SK-N-SH (cell line): ENCODE data around the gene SPAG9. TPM values are rescaled to one million over a fixed set of nuclear protein-coding genes. Genes with fewer than 3 reads are reported as not detected.

Source experiments
- CTCF ChIA-PET: fragments of 300-600, 350-600 bp; formaldehyde crosslinking; extraction: SDS; loops from one replicate; lab custom pipeline; 2021; lab: Yijun Ruan, JAX
- POLR2A ChIA-PET: fragments of 350-600 bp; sonication (Branson Sonifier 250); formaldehyde crosslinking; extraction: SDS; loops from one replicate; lab custom pipeline; 2020; ENCODE audit warnings: antibody characterized with exemption, inconsistent platforms; lab: Yijun Ruan, JAX
- DNase-seq: peaks from one replicate; pipeline ENCODE4 v3.0.0; 2012
- H2AFZ ChIP-seq: fragments of 200-600 bp; sonication (generic); 2 replicates; pipeline ENCODE4 v1.8.1; 2016; ENCODE audit warnings: antibody characterized with exemption, mild to moderate bottlenecking, low read depth
- H3F3A ChIP-seq: fragments of 200-600 bp; sonication (generic); replicated peaks from 2 replicates; pipeline ENCODE3; 2016; ENCODE audit warnings: antibody characterized with exemption, mild to moderate bottlenecking; ENCODE audit not compliant: insufficient read depth
- H3K27ac ChIP-seq, 2 experiments: fragments of 200-500 bp in 1 of 2; fragments of 200-600 bp in 1 of 2; sonication (Bioruptor generic) in 1 of 2; sonication (generic), shearing (Covaris generic) in 1 of 2; 2 replicates each; pipeline versions ENCODE4 v1.5.1 to v1.6.1; 2014 to 2016; ENCODE audit warnings: low read depth in 2 of 2, inconsistent platforms in 1 of 2, low read length in 1 of 2, mild to moderate bottlenecking in 1 of 2, mixed read lengths in 1 of 2
- H3K27me3 ChIP-seq: fragments of 200-600 bp; sonication (generic), shearing (Covaris generic); 2 replicates; pipeline ENCODE4 v1.6.1; 2016; ENCODE audit warnings: mixed run types; ENCODE audit not compliant: insufficient read depth
- H3K36me3 ChIP-seq, 2 experiments: fragments of 200-500 bp in 1 of 2; fragments of 200-600 bp in 1 of 2; sonication (Bioruptor generic) in 1 of 2; sonication (generic) in 1 of 2; replicated peaks in 1 of 2; 2 replicates each; pipeline versions ENCODE3 to v1.5.1; 2014 to 2016; ENCODE audit warnings: low read length in 1 of 2, mild to moderate bottlenecking in 1 of 2; ENCODE audit not compliant: insufficient read depth in 2 of 2, control insufficient read depth in 1 of 2
- H3K4me1 ChIP-seq, 2 experiments: fragments of 200-500 bp in 1 of 2; fragments of 200-600 bp in 1 of 2; sonication (Bioruptor generic) in 1 of 2; sonication (generic), shearing (Covaris generic) in 1 of 2; 2 replicates each; pipeline versions ENCODE4 v1.5.1 to v1.6.1; 2014 to 2016; ENCODE audit warnings: low read depth in 1 of 2, low read length in 1 of 2, mixed run types in 1 of 2; ENCODE audit not compliant: insufficient read depth in 2 of 2, control insufficient read depth in 1 of 2
- H3K4me2 ChIP-seq: fragments of 200-600 bp; sonication (generic), shearing (Covaris generic); 2 replicates; pipeline ENCODE4 v1.6.1; 2017; ENCODE audit warnings: mixed run types
- H3K4me3 ChIP-seq, 2 experiments: fragments of 200-500 bp in 1 of 2; fragments of 200-600 bp in 1 of 2; sonication (Bioruptor generic) in 1 of 2; sonication (generic), shearing (Covaris generic) in 1 of 2; 2 replicates each; pipeline versions ENCODE4 v1.5.1 to v1.8.1; 2014 to 2016; ENCODE audit warnings: low read depth in 2 of 2, inconsistent platforms in 1 of 2, low read length in 1 of 2, mild to moderate bottlenecking in 1 of 2, mixed read lengths in 1 of 2, moderate library complexity in 1 of 2
- H3K79me2 ChIP-seq: fragments of 200-600 bp; sonication (generic); 2 replicates; pipeline ENCODE4 v1.8.1; 2017; ENCODE audit warnings: mild to moderate bottlenecking; ENCODE audit not compliant: insufficient read depth
- H3K9ac ChIP-seq: fragments of 200-600 bp; sonication (generic); 2 replicates; pipeline ENCODE4 v1.6.1; 2017; ENCODE audit warnings: mixed run types
- H3K9me2 ChIP-seq: fragments of 200-600 bp; sonication (generic); 2 replicates; pipeline ENCODE4 v1.6.1; 2017; ENCODE audit warnings: mixed run types
- H3K9me3 ChIP-seq: fragments of 200-600 bp; sonication (generic); 2 replicates; pipeline ENCODE4 v1.6.1; 2017; ENCODE audit warnings: mixed run types, mild to moderate bottlenecking, moderate library complexity
- H4K20me1 ChIP-seq: fragments of 200-600 bp; sonication (generic); 2 replicates; pipeline ENCODE4 v1.6.1; 2017; ENCODE audit warnings: mild to moderate bottlenecking, mixed run types; ENCODE audit not compliant: insufficient read depth
- ELF1 ChIP-seq: IDR thresholded peaks from 2 replicates; pipeline ENCODE4 v1.4.0; 2012
- EP300 ChIP-seq, 2 experiments: IDR thresholded peaks; 2 replicates each; pipeline versions ENCODE4 v1.4.0 to v1.6.1; 2012; ENCODE audit warnings: borderline replicate concordance in 1 of 2, low read depth in 1 of 2, low read length in 1 of 2
- FOSL2 ChIP-seq: IDR thresholded peaks from 2 replicates; pipeline ENCODE4 v1.4.0; 2012; ENCODE audit warnings: low read depth, mild to moderate bottlenecking, moderate library complexity, borderline replicate concordance
- FOXJ3 ChIP-seq: sonication (generic); formaldehyde crosslinking; IDR thresholded peaks from 2 replicates; pipeline ENCODE4 v1.5.1; 2020; ENCODE audit warnings: mild to moderate bottlenecking, missing genetic modification reagents
- JUND ChIP-seq: IDR thresholded peaks from 2 replicates; pipeline ENCODE4 v1.4.0; 2012
- MXI1 ChIP-seq: IDR thresholded peaks from 2 replicates; pipeline ENCODE4 v1.6.1; 2012; ENCODE audit warnings: mild to moderate bottlenecking, low read depth, low read length, improper control_type of control experiment
- POLR2AphosphoS5 ChIP-seq: IDR thresholded peaks from 2 replicates; pipeline ENCODE4 v1.6.1; 2012; ENCODE audit warnings: low read depth, low read length
- RAD21 ChIP-seq: IDR thresholded peaks from 2 replicates; pipeline ENCODE4 v1.6.1; 2012; ENCODE audit warnings: mild to moderate bottlenecking, low read length
- RCOR1 ChIP-seq: fragments of 150-350 bp; IDR thresholded peaks from 2 replicates; pipeline ENCODE4 v1.6.1; 2017; ENCODE audit warnings: antibody characterized with exemption, low read length
- RFX5 ChIP-seq: IDR thresholded peaks from 2 replicates; pipeline ENCODE4 v1.6.1; 2012; ENCODE audit warnings: mild to moderate bottlenecking, improper control_type of control experiment, low read length
- SMC3 ChIP-seq: IDR thresholded peaks from 2 replicates; pipeline ENCODE4 v1.6.1; 2012; ENCODE audit warnings: low read depth, low read length, improper control_type of control experiment
- TAF1 ChIP-seq: IDR thresholded peaks from 2 replicates; pipeline ENCODE4 v1.6.1; 2012; ENCODE audit warnings: low read depth, mild to moderate bottlenecking, low read length, moderate library complexity, borderline replicate concordance
- TCF12 ChIP-seq: IDR thresholded peaks from 2 replicates; pipeline ENCODE4 v1.4.0; 2012
- TEAD4 ChIP-seq: IDR thresholded peaks from 2 replicates; pipeline ENCODE4 v1.4.0; 2012; ENCODE audit warnings: mild to moderate bottlenecking, borderline replicate concordance; ENCODE audit not compliant: insufficient read depth
- YY1 ChIP-seq: IDR thresholded peaks from 2 replicates; pipeline ENCODE4 v1.4.0; 2012; ENCODE audit warnings: low read depth, mild to moderate bottlenecking
- WGBS: methylation state at CpG from one replicate; pipeline ENCODE4 v1.1.6; 2017; ENCODE audit warnings: low lambda C conversion rate; 5-methylcytosine and 5-hydroxymethylcytosine counted together
- polyA plus RNA-seq, 3 experiments: library from polyadenylated mRNA; depleted of rRNA; stranded (reverse); fragments of >200 nt; gene quantifications; 2 replicates each; pipeline ENCODE4 v1.2.3, GENCODE V29; 2012
- TF ChIP-seq, protein P1 (sequence below): IDR thresholded peaks from 2 replicates; pipeline ENCODE4 v1.4.0; 2012; ENCODE audit warnings: low read depth, borderline replicate concordance
- TF ChIP-seq, protein P2 (sequence below): IDR thresholded peaks from 2 replicates; pipeline ENCODE4; 2012
- TF ChIP-seq, protein P3 (sequence below): fragments of 150-350 bp; IDR thresholded peaks from 2 replicates; pipeline ENCODE4 v1.6.1; 2016; ENCODE audit warnings: mild to moderate bottlenecking, low read depth, low read length
- TF ChIP-seq, protein P4 (sequence below): IDR thresholded peaks from 2 replicates; pipeline ENCODE4 v1.6.1; 2012; ENCODE audit warnings: mild to moderate bottlenecking, low read depth, low read length, moderate library complexity
- TF ChIP-seq, protein P5 (sequence below): fragments of 200-600 bp; sonication (generic); IDR thresholded peaks from 2 replicates; pipeline ENCODE4 v1.6.1; 2017; ENCODE audit warnings: antibody characterized with exemption, mild to moderate bottlenecking, moderate library complexity
- TF ChIP-seq, protein P6 (sequence below): IDR thresholded peaks from 2 replicates; pipeline ENCODE4 v1.4.0; 2012; ENCODE audit warnings: low read depth, borderline replicate concordance

Gene SPAG9
- polyA plus RNA-seq, 1 of the 3 experiments (the other 2 are of a cell fraction), result 32.1 TPM

DNA sequence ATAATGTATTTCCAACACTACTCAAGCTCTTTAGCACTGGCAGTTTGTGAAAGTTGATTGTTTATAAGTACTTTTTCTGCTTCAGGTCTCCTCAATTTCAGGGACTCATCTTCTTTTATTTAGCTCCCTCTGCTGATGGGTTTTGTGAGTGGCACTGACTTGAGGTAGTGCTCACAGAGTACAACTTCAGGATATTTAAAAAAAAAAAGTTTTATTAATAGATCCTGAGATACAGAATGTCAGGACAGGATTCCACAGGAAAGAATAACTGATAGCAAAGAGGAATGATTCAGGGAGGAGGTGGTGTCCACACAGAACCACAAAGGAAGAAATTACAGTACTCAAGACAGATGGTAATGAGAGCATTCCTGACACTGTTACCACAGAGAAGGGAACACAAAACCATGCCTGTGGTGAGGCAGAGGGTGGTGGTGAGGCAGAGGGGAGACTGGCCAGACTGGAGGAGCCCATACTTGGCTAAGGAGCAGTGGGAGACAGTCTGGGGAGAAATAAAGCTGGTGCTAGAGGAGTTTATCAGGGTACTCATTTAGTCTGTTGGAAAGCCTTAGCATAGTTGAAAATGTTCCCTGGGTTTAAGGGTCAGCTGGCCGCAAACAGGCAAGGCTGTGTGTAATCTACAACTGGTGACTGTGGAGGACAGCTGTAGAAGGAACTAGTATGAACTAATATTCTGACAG lies 63.7 kb downstream of the SPAG9 start:
- Histone ChIP-seq H3K9ac (peak overlapping the region; percentile 15; the same call in 1 of the 2 replicates), H3K36me3 (peaks cover 0 to 8% of the 10 kb centered on the region in 2 experiments), H3K79me2 (peaks cover 85% of the 10 kb centered on the region), H3K4me2 (peak overlapping the region; percentile 39; the same call in 1 of the 2 replicates), H3K4me3 (peak overlapping the region in 1 of 2 experiments; percentile 5; a peak in 1 of 4 replicates), H4K20me1 (no peaks in the 10 kb centered on the region), H3F3A (peaks cover 29% of the 10 kb centered on the region), H3K27me3 (no peaks in the 10 kb centered on the region), H3K27ac (peak overlapping the region; percentile 51 to 78), H3K9me2 (no peaks in the 10 kb centered on the region), H2AFZ (no peak overlapping the region), H3K4me1 (peaks cover 6 to 10% of the 10 kb centered on the region in 2 experiments; a peak in 3 of 4 replicates), H3K9me3 (no peaks in the 10 kb centered on the region)
- 88% methylated on average over 1 of the region's 1 CpG for WGBS
- ChIA-PET POLR2A (interaction anchor here (1.4 kb wide), 1 partner anchor 191 kb away, joined by 4 read pairs; the partner anchor contains the start of gene TOB1), CTCF (interaction anchor here (0.6 to 13.4 kb wide), 60 partner anchors 11 to 1044 kb away, joined by 3 to 247 read pairs (median 4); partner anchors contain the start of genes NME1 and SPAG9)
- DNase-seq, result peak; percentile 49
- TF ChIP-seq YY1 (no peak), JUND (peak; percentile 26; the same call in 1 of the 2 replicates), POLR2AphosphoS5 (peak; percentile 13; the same call in 1 of the 2 replicates), TCF12 (peak; percentile 68), EP300 (IDR thresholded peaks at IDR 0.05; ENCODE audit: borderline replicate concordance in 1 of 2, low read depth in 1 of 2, low read length in 1 of 2) (0 out of 4 replicates have a peak, but pooled peaks of 1 of the 2 experiments have one; percentile 6), TEAD4 (no peak), FOSL2 (0 out of 2 replicates have a peak, but pooled peaks have one; percentile 7), MXI1 (0 out of 2 replicates have a peak, but pooled peaks have one; percentile 15), SMC3 (peak; percentile 90), RAD21 (peak; percentile 94), ELF1 (no peak), FOXJ3 (CRISPR knock-in tag) (no peak), RCOR1 (no peak), TAF1 (peak; percentile 35; the same call in 1 of the 2 replicates), RFX5 (peak; percentile 48; the same call in 1 of the 2 replicates)
- TF ChIP-seq, protein P1, sequence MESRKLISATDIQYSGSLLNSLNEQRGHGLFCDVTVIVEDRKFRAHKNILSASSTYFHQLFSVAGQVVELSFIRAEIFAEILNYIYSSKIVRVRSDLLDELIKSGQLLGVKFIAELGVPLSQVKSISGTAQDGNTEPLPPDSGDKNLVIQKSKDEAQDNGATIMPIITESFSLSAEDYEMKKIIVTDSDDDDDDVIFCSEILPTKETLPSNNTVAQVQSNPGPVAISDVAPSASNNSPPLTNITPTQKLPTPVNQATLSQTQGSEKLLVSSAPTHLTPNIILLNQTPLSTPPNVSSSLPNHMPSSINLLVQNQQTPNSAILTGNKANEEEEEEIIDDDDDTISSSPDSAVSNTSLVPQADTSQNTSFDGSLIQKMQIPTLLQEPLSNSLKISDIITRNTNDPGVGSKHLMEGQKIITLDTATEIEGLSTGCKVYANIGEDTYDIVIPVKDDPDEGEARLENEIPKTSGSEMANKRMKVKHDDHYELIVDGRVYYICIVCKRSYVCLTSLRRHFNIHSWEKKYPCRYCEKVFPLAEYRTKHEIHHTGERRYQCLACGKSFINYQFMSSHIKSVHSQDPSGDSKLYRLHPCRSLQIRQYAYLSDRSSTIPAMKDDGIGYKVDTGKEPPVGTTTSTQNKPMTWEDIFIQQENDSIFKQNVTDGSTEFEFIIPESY, result no peak
- TF ChIP-seq, protein P2, sequence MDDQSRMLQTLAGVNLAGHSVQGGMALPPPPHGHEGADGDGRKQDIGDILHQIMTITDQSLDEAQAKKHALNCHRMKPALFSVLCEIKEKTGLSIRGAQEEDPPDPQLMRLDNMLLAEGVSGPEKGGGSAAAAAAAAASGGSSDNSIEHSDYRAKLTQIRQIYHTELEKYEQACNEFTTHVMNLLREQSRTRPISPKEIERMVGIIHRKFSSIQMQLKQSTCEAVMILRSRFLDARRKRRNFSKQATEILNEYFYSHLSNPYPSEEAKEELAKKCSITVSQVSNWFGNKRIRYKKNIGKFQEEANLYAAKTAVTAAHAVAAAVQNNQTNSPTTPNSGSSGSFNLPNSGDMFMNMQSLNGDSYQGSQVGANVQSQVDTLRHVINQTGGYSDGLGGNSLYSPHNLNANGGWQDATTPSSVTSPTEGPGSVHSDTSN, result peak; percentile 79
- TF ChIP-seq, protein P3, sequence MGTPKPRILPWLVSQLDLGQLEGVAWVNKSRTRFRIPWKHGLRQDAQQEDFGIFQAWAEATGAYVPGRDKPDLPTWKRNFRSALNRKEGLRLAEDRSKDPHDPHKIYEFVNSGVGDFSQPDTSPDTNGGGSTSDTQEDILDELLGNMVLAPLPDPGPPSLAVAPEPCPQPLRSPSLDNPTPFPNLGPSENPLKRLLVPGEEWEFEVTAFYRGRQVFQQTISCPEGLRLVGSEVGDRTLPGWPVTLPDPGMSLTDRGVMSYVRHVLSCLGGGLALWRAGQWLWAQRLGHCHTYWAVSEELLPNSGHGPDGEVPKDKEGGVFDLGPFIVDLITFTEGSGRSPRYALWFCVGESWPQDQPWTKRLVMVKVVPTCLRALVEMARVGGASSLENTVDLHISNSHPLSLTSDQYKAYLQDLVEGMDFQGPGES, result no peak
- TF ChIP-seq, protein P4, sequence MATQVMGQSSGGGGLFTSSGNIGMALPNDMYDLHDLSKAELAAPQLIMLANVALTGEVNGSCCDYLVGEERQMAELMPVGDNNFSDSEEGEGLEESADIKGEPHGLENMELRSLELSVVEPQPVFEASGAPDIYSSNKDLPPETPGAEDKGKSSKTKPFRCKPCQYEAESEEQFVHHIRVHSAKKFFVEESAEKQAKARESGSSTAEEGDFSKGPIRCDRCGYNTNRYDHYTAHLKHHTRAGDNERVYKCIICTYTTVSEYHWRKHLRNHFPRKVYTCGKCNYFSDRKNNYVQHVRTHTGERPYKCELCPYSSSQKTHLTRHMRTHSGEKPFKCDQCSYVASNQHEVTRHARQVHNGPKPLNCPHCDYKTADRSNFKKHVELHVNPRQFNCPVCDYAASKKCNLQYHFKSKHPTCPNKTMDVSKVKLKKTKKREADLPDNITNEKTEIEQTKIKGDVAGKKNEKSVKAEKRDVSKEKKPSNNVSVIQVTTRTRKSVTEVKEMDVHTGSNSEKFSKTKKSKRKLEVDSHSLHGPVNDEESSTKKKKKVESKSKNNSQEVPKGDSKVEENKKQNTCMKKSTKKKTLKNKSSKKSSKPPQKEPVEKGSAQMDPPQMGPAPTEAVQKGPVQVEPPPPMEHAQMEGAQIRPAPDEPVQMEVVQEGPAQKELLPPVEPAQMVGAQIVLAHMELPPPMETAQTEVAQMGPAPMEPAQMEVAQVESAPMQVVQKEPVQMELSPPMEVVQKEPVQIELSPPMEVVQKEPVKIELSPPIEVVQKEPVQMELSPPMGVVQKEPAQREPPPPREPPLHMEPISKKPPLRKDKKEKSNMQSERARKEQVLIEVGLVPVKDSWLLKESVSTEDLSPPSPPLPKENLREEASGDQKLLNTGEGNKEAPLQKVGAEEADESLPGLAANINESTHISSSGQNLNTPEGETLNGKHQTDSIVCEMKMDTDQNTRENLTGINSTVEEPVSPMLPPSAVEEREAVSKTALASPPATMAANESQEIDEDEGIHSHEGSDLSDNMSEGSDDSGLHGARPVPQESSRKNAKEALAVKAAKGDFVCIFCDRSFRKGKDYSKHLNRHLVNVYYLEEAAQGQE, result peak; percentile 19; the same call in 1 of the 2 replicates
- TF ChIP-seq, protein P5, sequence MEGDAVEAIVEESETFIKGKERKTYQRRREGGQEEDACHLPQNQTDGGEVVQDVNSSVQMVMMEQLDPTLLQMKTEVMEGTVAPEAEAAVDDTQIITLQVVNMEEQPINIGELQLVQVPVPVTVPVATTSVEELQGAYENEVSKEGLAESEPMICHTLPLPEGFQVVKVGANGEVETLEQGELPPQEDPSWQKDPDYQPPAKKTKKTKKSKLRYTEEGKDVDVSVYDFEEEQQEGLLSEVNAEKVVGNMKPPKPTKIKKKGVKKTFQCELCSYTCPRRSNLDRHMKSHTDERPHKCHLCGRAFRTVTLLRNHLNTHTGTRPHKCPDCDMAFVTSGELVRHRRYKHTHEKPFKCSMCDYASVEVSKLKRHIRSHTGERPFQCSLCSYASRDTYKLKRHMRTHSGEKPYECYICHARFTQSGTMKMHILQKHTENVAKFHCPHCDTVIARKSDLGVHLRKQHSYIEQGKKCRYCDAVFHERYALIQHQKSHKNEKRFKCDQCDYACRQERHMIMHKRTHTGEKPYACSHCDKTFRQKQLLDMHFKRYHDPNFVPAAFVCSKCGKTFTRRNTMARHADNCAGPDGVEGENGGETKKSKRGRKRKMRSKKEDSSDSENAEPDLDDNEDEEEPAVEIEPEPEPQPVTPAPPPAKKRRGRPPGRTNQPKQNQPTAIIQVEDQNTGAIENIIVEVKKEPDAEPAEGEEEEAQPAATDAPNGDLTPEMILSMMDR, result peak; percentile 98
- TF ChIP-seq, protein P6, sequence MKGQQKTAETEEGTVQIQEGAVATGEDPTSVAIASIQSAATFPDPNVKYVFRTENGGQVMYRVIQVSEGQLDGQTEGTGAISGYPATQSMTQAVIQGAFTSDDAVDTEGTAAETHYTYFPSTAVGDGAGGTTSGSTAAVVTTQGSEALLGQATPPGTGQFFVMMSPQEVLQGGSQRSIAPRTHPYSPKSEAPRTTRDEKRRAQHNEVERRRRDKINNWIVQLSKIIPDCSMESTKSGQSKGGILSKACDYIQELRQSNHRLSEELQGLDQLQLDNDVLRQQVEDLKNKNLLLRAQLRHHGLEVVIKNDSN, result no peak
